Dendritic cell treated with granulocyte-macrophage colony-stimulating factor and Interleukin-4, amounts not matched to agents 40 ng/mL and 50 ng/mL, for 4 days (primary cell): ENCODE data around the gene GATAD1.
"Not testable (repeated sequence)": the region's sequence is repeated elsewhere in the genome, so short reads cannot be mapped to it uniquely, and the experiment has no call there.

ENCODE experiments used
- H3K27ac Mint-ChIP-seq: one replicate; pipeline ENCODE4 v1.8.0; 2022; ENCODE audit warnings: mild to moderate bottlenecking, mixed read lengths
- H3K27me3 Mint-ChIP-seq: one replicate; pipeline ENCODE4 v1.8.0; 2022; ENCODE audit warnings: mild to moderate bottlenecking, mixed read lengths
- H3K36me3 Mint-ChIP-seq: one replicate; pipeline ENCODE4 v1.8.0; 2022; ENCODE audit warnings: low read depth, mixed read lengths
- H3K4me1 Mint-ChIP-seq: one replicate; pipeline ENCODE4 v1.8.0; 2022; ENCODE audit warnings: low read depth, mixed read lengths
- H3K4me3 Mint-ChIP-seq: one replicate; pipeline ENCODE4 v1.8.0; 2022; ENCODE audit warnings: mild to moderate bottlenecking, moderate library complexity, mixed read lengths
- H3K9me3 Mint-ChIP-seq: one replicate; pipeline ENCODE4 v1.8.0; 2022; ENCODE audit warnings: mixed read lengths
- intact Hi-C: fragments of 100-400 bp; cut with micrococcal nuclease; formaldehyde crosslinking; loops from one replicate; pipeline ENCODE4 v1.15.0; 2022

GATAD1 gene

GRCh38 chr7:92479146-92479545 is 31.9 kb downstream of the GATAD1 start:
- H3K9me3 Mint-ChIP-seq, H3K27ac Mint-ChIP-seq, H3K4me1 Mint-ChIP-seq, H3K27me3 Mint-ChIP-seq, H3K4me3 Mint-ChIP-seq, intact Hi-C loops: not testable (repeated sequence)
- peaks cover 22% of the 10 kb centered on the region for H3K36me3 Mint-ChIP-seq

DNA sequence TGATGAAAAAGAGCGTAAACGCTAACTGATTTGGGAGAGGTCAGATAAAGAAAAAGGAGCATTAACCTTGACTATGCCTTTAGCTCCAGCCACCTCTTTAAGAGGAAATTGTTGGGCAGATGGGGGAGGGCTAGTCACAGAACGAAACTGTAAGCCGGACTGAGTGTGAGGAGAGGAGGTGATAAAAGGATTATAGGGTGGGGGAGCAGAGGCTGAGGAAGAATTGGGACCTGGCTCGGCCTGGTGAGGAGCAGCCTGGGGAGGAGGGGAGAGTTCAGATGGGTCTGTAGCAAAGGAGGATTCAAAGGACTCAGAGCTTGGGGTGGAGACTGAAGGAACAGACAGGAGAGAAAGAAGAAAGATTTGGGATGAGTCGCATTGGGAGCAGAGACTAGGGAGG is 36.3 kb downstream of the GATAD1 start:
- H3K27ac Mint-ChIP-seq, H3K4me3 Mint-ChIP-seq, H3K4me1 Mint-ChIP-seq, H3K9me3 Mint-ChIP-seq, intact Hi-C loops, H3K27me3 Mint-ChIP-seq: not testable (repeated sequence)
- peaks cover 16% of the 10 kb centered on the region for H3K36me3 Mint-ChIP-seq

DNA sequence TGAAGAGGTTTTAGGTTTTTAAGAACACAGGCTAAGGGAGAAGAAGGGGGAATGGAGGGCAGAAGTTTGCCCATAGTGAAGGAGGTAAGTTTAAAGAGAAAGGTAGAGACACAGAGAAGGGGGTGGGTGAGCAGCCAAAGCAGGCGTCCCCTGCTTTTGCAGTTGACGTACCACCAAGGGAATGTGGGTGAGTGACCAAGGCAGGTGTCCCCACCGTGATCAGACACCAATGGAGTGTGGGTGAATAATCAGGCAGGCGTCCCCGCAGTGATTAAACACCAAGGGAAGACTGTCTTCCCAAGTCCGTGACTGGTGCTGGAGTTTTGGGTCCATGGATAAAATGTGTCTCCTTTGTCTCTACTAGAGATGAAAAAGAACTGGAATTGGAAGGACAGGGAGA is 36.9 kb downstream of the GATAD1 start:
- H3K27ac Mint-ChIP-seq, H3K9me3 Mint-ChIP-seq, intact Hi-C loops, H3K4me1 Mint-ChIP-seq, H3K4me3 Mint-ChIP-seq, H3K27me3 Mint-ChIP-seq: not testable (repeated sequence)
- H3K36me3 Mint-ChIP-seq, result peaks cover 19% of the 10 kb centered on the region

DNA sequence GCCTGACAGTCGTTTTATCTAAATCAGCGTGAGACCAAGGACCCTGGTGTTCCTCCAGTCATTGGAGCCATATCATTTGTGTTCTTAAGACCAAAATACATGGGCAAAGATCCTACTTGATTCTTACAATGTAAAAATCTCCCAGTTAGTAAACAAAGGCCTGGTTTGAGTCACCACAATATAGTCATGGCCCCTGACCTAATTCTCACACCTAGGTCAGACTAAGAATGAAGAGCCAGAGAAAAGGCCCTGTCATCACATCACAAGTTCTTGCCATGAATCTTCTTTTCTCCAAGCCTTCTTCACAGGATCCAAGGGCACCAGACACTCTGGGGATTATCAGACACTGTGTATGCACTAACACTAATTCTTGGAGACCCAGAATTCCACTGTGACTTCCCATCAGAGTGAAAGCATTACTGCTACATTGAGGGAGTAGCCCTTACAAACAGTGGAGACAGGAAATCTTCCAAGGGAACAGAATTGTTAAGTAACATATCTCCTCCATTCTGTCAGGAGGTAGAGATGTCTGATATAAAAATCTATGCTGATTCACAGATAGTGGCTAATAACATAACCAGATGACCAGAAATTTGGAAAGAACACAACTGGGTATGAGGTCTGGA is 38.1 kb downstream of the GATAD1 start:
- no peak overlapping the region for H3K4me3 Mint-ChIP-seq
- H3K4me1 Mint-ChIP-seq, result no peaks in the 10 kb centered on the region
- no peaks in the 10 kb centered on the region for H3K9me3 Mint-ChIP-seq
- peaks cover 29% of the 10 kb centered on the region for H3K36me3 Mint-ChIP-seq
- H3K27ac Mint-ChIP-seq, result no peak overlapping the region
- intact Hi-C loops, result no loop called here
- H3K27me3 Mint-ChIP-seq, result no peaks in the 10 kb centered on the region

GRCh38 chr7:92485974-92486373 is 38.7 kb downstream of the GATAD1 start:
- Mint-ChIP-seq H3K27me3 (no peaks in the 10 kb centered on the region), H3K36me3 (peaks cover 35% of the 10 kb centered on the region), H3K4me3 (no peak overlapping the region), H3K27ac (no peak overlapping the region), H3K9me3 (no peaks in the 10 kb centered on the region), H3K4me1 (no peaks in the 10 kb centered on the region)
- intact Hi-C loops, result no loop called here

GRCh38 chr7:92487804-92488203 is 40.5 kb downstream of the GATAD1 start:
- H3K4me3 Mint-ChIP-seq, result no peak overlapping the region
- H3K36me3 Mint-ChIP-seq, result peaks cover 50% of the 10 kb centered on the region
- H3K27me3 Mint-ChIP-seq, result no peaks in the 10 kb centered on the region
- intact Hi-C loops, result no loop called here
- H3K27ac Mint-ChIP-seq, result no peak overlapping the region
- H3K9me3 Mint-ChIP-seq, result no peaks in the 10 kb centered on the region
- no peaks in the 10 kb centered on the region for H3K4me1 Mint-ChIP-seq

DNA sequence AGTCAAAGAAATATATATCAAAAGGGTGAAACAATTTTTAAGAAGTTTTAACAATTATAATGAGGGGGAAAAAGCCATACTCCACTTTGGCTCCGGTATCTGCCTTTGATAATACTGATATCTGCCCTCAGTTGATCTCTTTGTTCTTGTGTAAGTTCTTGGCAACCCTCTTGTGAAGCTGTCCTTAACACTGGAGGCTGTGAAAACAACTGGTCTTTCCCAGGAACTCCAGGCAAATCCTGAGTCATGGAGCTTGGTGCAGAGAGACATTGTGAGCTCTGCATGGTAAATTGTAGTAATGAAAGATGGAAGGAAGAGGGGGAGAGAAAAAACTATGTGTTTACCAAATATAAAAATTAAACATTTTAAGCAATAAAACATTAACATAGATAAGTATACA is 42.4 kb downstream of the GATAD1 start:
- Mint-ChIP-seq H3K27ac (no peak overlapping the region), H3K4me1 (no peaks in the 10 kb centered on the region), H3K4me3 (no peak overlapping the region), H3K36me3 (peaks cover 59% of the 10 kb centered on the region), H3K27me3 (no peaks in the 10 kb centered on the region), H3K9me3 (no peaks in the 10 kb centered on the region)
- intact Hi-C loops, result loop anchor here (10.0 kb wide), 1 partner anchor 85 kb away; no protein-coding TSS in a partner anchor

DNA sequence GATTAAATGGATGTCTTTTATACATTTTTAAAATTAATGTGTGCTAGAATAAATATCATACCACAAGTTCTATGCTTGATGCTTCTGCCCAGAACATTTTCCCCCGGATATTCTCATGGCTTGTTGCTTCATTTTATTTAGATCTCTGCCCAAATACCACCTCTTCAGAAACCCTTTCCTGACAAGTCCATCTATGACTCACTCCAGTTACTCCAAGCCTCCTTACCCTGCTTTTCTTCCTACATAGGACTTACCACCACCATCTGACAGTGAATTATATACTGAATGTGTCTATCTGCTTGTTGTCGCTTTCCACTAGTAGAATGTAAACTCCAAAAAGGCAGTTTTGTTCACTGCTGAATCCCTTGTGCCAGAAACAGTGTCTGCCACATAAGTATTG is 49.6 kb downstream of the GATAD1 start:
- intact Hi-C loops, result loop anchor here (10.0 kb wide), 1 partner anchor 78 kb away; no protein-coding TSS in a partner anchor

DNA sequence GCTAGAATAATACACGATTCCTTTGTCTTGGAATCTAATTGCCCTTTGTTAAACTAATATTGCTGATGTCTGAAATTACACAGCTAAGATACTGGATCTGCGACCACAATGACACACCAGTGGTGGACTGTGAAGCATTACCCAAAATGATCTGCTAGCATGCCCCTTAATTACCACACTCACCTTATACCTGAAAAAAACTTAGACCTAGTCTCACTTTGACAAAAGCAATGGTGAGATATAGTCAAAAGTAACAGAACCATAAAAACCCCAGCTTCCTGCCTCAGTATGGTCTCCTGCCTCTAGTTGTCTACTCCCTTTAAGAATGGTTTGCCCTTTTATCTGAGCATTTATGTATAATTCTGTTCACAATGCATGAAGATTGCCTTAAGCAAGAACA is 51.3 kb downstream of the GATAD1 start:
- no peaks in the 10 kb centered on the region for H3K4me1 Mint-ChIP-seq
- no peak overlapping the region for H3K4me3 Mint-ChIP-seq
- H3K27me3 Mint-ChIP-seq, result no peaks in the 10 kb centered on the region
- H3K27ac Mint-ChIP-seq, result no peak overlapping the region
- H3K36me3 Mint-ChIP-seq, result peaks cover 67% of the 10 kb centered on the region
- H3K9me3 Mint-ChIP-seq, result no peaks in the 10 kb centered on the region
- intact Hi-C loops, result loop anchor here (10.0 kb wide), 1 partner anchor 76 kb away; no protein-coding TSS in a partner anchor

More for the DNA sequence above, 49.6 kb downstream of the GATAD1 start:
- Mint-ChIP-seq H3K27me3 (no peaks in the 10 kb centered on the region), H3K27ac (no peak overlapping the region), H3K4me3 (no peak overlapping the region), H3K4me1 (no peaks in the 10 kb centered on the region), H3K9me3 (no peaks in the 10 kb centered on the region), H3K36me3 (peaks cover 71% of the 10 kb centered on the region)

GRCh38 chr7:92503767-92504166 is 56.5 kb downstream of the GATAD1 start:
- no peaks in the 10 kb centered on the region for H3K9me3 Mint-ChIP-seq
- H3K36me3 Mint-ChIP-seq, result peaks cover 64% of the 10 kb centered on the region
- no peaks in the 10 kb centered on the region for H3K4me1 Mint-ChIP-seq
- no peak overlapping the region for H3K4me3 Mint-ChIP-seq
- H3K27ac Mint-ChIP-seq, result no peak overlapping the region
- H3K27me3 Mint-ChIP-seq, result no peaks in the 10 kb centered on the region
- intact Hi-C loops, result no loop called here

DNA sequence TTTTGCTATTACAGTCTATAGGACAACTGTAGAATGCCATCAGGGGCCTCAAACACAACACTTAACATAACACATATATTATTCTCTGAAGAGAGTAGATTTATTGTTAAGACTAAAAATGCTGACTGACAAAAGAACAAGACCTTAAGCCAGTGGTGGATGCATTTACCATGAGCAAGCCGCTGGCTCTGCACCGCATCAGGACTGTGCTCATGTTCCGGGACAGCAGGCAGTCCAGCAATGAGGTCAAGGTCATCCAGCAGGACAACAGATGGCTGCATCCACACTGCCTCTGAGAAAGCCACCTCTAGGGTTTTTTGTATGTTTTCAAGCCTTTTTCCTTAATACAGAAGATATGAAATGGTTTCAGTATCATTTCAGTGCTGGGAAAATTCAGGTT is 57.3 kb downstream of the GATAD1 start:
- intact Hi-C loops, result no loop called here
- no peaks in the 10 kb centered on the region for H3K9me3 Mint-ChIP-seq
- H3K27ac Mint-ChIP-seq, result no peak overlapping the region
- H3K4me3 Mint-ChIP-seq, result no peak overlapping the region
- H3K27me3 Mint-ChIP-seq, result no peaks in the 10 kb centered on the region
- no peaks in the 10 kb centered on the region for H3K4me1 Mint-ChIP-seq
- peaks cover 56% of the 10 kb centered on the region for H3K36me3 Mint-ChIP-seq

DNA sequence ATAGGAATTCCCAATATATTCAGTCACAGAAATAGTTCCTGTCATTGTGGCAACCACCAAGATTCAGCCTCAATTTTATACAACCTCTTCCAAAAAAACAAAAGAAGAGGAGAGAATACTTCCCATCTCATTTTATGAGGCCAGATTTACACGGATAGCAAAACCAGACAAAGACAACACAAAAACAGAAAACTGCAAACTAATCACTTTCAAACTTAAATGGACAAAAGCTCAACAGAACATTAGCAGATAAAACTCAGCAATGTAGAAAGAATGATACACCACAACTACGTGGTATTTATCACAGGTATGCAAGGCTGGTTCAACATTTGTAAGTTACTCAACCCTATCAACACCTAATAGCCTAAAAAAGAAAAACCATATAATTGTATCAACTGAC is 59.1 kb downstream of the GATAD1 start:
- no peaks in the 10 kb centered on the region for H3K4me1 Mint-ChIP-seq
- intact Hi-C loops, result no loop called here
- no peaks in the 10 kb centered on the region for H3K27me3 Mint-ChIP-seq
- H3K9me3 Mint-ChIP-seq, result no peaks in the 10 kb centered on the region
- no peak overlapping the region for H3K4me3 Mint-ChIP-seq
- H3K36me3 Mint-ChIP-seq, result peaks cover 44% of the 10 kb centered on the region
- H3K27ac Mint-ChIP-seq, result no peak overlapping the region

DNA sequence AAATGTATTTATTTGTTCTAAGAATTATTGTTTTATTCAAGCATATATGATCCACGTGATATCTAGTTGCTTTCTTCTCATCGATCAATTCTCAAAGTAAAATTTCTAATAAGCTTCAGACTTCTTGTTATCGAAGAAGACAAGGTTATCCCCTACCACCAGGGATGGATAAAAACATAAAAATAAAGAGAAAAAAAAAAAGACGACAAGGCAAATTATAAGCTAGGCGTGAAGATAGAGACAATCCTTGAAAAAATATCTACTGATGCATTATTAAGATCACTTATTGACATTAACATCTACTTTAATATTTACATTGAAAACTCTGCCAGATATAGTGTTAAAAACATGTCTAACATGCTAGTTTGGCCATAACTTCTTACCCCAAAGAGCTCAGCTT is 61.7 kb downstream of the GATAD1 start:
- no peaks in the 10 kb centered on the region for H3K9me3 Mint-ChIP-seq
- no peaks in the 10 kb centered on the region for H3K4me1 Mint-ChIP-seq
- no peak overlapping the region for H3K4me3 Mint-ChIP-seq
- no peak overlapping the region for H3K27ac Mint-ChIP-seq
- intact Hi-C loops, result no loop called here
- no peaks in the 10 kb centered on the region for H3K27me3 Mint-ChIP-seq
- H3K36me3 Mint-ChIP-seq, result peaks cover 38% of the 10 kb centered on the region
